KMS-11 (cell line): ENCODE data around the gene KCNS1.
A peak's percentile ranks its signal among the peaks of the same experiment; 100 is the strongest.

ENCODE experiments used
- H2AFZ ChIP-seq: fragments of 200-600 bp; sonication (generic); 2 replicates; pipeline ENCODE4 v1.6.1; 2016; ENCODE audit warnings: antibody characterized with exemption, mixed run types, low read depth
- H3K27ac ChIP-seq: fragments of 200-600 bp; sonication (generic); 2 replicates; pipeline ENCODE4 v1.6.1; 2016; ENCODE audit warnings: mild to moderate bottlenecking, mixed run types
- H3K27me3 ChIP-seq: fragments of 200-600 bp; sonication (generic); 2 replicates; pipeline ENCODE4 v1.6.1; 2017; ENCODE audit warnings: mild to moderate bottlenecking, low read depth, mixed run types, moderate library complexity; ENCODE audit not compliant: insufficient read depth
- H3K36me3 ChIP-seq: fragments of 200-600 bp; sonication (generic); 2 replicates; pipeline ENCODE4 v1.6.1; 2017; ENCODE audit warnings: mild to moderate bottlenecking, mixed run types; ENCODE audit not compliant: insufficient read depth
- H3K4me1 ChIP-seq: fragments of 200-600 bp; sonication (generic); 2 replicates; pipeline ENCODE4 v1.6.1; 2016; ENCODE audit warnings: mild to moderate bottlenecking, low read depth, mixed run types; ENCODE audit not compliant: poor library complexity, severe bottlenecking
- H3K4me2 ChIP-seq: fragments of 200-600 bp; sonication (generic); 2 replicates; pipeline ENCODE4 v1.7.0; 2016; ENCODE audit warnings: mild to moderate bottlenecking, mixed run types
- H3K4me3 ChIP-seq: fragments of 200-600 bp; sonication (generic); IDR thresholded peaks from 2 replicates; pipeline ENCODE4 v1.6.1; 2017; ENCODE audit warnings: low read depth, low read length, mixed read lengths; ENCODE audit not compliant: insufficient read depth
- H3K79me2 ChIP-seq: fragments of 200-600 bp; sonication (generic); 2 replicates; pipeline ENCODE4 v1.6.1; 2016; ENCODE audit warnings: low read depth, mixed run types; ENCODE audit not compliant: insufficient read depth
- H3K9ac ChIP-seq: fragments of 200-600 bp; sonication (generic); 2 replicates; pipeline ENCODE4 v1.6.1; 2016; ENCODE audit warnings: mild to moderate bottlenecking, mixed run types
- H4K20me1 ChIP-seq: fragments of 200-600 bp; sonication (generic); 2 replicates; pipeline ENCODE4 v1.6.1; 2016; ENCODE audit warnings: mild to moderate bottlenecking, mixed run types; ENCODE audit not compliant: insufficient read depth
- CTCF ChIP-seq: fragments of 200-600 bp; sonication (generic); conservative IDR thresholded peaks from 2 replicates; pipeline ENCODE4 v1.6.1; 2017; ENCODE audit warnings: low read depth, mild to moderate bottlenecking, antibody characterized with exemption, low read length, moderate library complexity, mixed read lengths

Gene KCNS1

GRCh38 chr20:45055056-45055455 is 45.9 kb downstream of the KCNS1 start:
- H3K36me3 ChIP-seq = no peaks in the 10 kb centered on the region; the same call in 1 of the 2 replicates
- no peak for TF ChIP-seq CTCF
- H4K20me1 ChIP-seq = no peaks in the 10 kb centered on the region
- no peak overlapping the region for H3K4me3 ChIP-seq
- H3K27me3 ChIP-seq = no peaks in the 10 kb centered on the region
- peak overlapping the region; percentile 95 for H3K4me2 ChIP-seq
- H3K4me1 ChIP-seq = peaks cover 100% of the 10 kb centered on the region
- H3K9ac ChIP-seq = peak overlapping the region; percentile 43; the same call in 1 of the 2 replicates
- peak overlapping the region; percentile 92 for H3K27ac ChIP-seq
- no peak overlapping the region for H2AFZ ChIP-seq
- peaks cover 22% of the 10 kb centered on the region; the same call in 1 of the 2 replicates for H3K79me2 ChIP-seq

GRCh38 chr20:45053430-45054351 is 47.2 kb downstream of the KCNS1 start:
- Histone ChIP-seq H3K79me2 (peaks cover 34% of the 10 kb centered on the region; the same call in 1 of the 2 replicates), H2AFZ (no peak overlapping the region), H3K4me1 (peaks cover 100% of the 10 kb centered on the region), H4K20me1 (no peaks in the 10 kb centered on the region), H3K27ac (peak overlapping the region; percentile 92), H3K27me3 (no peaks in the 10 kb centered on the region), H3K36me3 (no peaks in the 10 kb centered on the region; the same call in 1 of the 2 replicates), H3K4me2 (peak overlapping the region; percentile 95), H3K4me3 (no peak overlapping the region), H3K9ac (peak overlapping the region; percentile 43)
- TF ChIP-seq CTCF = no peak

GRCh38 chr20:45052698-45053429 is 48.1 kb downstream of the KCNS1 start:
- Histone ChIP-seq H3K79me2 (peaks cover 43% of the 10 kb centered on the region; the same call in 1 of the 2 replicates), H3K27me3 (no peaks in the 10 kb centered on the region), H3K4me3 (no peak overlapping the region), H3K4me2 (peak overlapping the region; percentile 95), H3K36me3 (no peaks in the 10 kb centered on the region; the same call in 1 of the 2 replicates), H4K20me1 (no peaks in the 10 kb centered on the region), H2AFZ (no peak overlapping the region), H3K9ac (peak overlapping the region; percentile 43), H3K4me1 (peaks cover 100% of the 10 kb centered on the region), H3K27ac (peak overlapping the region; percentile 92)
- TF ChIP-seq CTCF = 0 out of 2 replicates have a peak, but pooled peaks have one; percentile 17

GRCh38 chr20:45051204-45052060 is 49.5 kb downstream of the KCNS1 start:
- Histone ChIP-seq H3K4me1 (peaks cover 100% of the 10 kb centered on the region), H3K79me2 (peaks cover 50% of the 10 kb centered on the region; the same call in 1 of the 2 replicates), H3K27ac (peak overlapping the region; percentile 92), H4K20me1 (no peaks in the 10 kb centered on the region), H3K9ac (peak overlapping the region; percentile 43), H2AFZ (no peak overlapping the region), H3K4me2 (peak overlapping the region; percentile 95), H3K36me3 (no peaks in the 10 kb centered on the region; the same call in 1 of the 2 replicates), H3K27me3 (no peaks in the 10 kb centered on the region), H3K4me3 (no peak overlapping the region)
- TF ChIP-seq CTCF = no peak
